Ovary (tissue), 9 donors: ENCODE measurements around the gene CHRNA1. TPM values are rescaled to one million over a fixed set of nuclear protein-coding genes. Genes with fewer than 3 reads are reported as not detected.

ENCODE experiments used
- DNase-seq, 5 donors: peaks; one replicate each; pipeline ENCODE4 v3.0.0-alpha.2; 2019 to 2020
- H3K27ac ChIP-seq, 2 donors: fragments of 200-600 bp; one replicate each; pipeline versions ENCODE4 v1.5.1 to v1.8.0; 2019 to 2022
- H3K27me3 ChIP-seq: fragments of 200-600 bp; one replicate; pipeline ENCODE4 v1.8.0; 2022
- H3K36me3 ChIP-seq: fragments of 200-600 bp; sonication (generic); one replicate; pipeline ENCODE4 v1.5.1; 2019
- H3K4me1 ChIP-seq: one replicate; pipeline ENCODE4 v1.8.1; 2013; ENCODE audit warnings: mild to moderate bottlenecking, moderate library complexity; ENCODE audit not compliant: insufficient read depth
- H3K4me3 ChIP-seq: fragments of 200-600 bp; sonication (generic); one replicate; pipeline ENCODE4 v1.5.1; 2017
- H3K9me3 ChIP-seq, 2 donors: fragments of 200-600 bp in 1 of 2; sonication (generic) in 1 of 2; one replicate each; pipeline versions ENCODE4 v1.5.1 to v1.8.1; 2013 to 2019; ENCODE audit warnings: mild to moderate bottlenecking in 1 of 2, moderate library complexity in 1 of 2
- EP300 ChIP-seq: sonication (generic); formaldehyde crosslinking; IDR thresholded peaks from one replicate; pipeline ENCODE4 v1.6.1; 2017; ENCODE audit warnings: antibody characterized with exemption
- POLR2A ChIP-seq: fragments of 450-650 bp; IDR thresholded peaks from one replicate; pipeline ENCODE4 v1.6.1; 2017; ENCODE audit warnings: antibody characterized with exemption, mild to moderate bottlenecking, moderate library complexity
- WGBS, 3 donors: extraction: QIAGEN DNeasy Blood & Tissue Kit in 1 of 3; methylation state at CpG; one replicate each; pipeline versions ENCODE4 v1.1.5 to v1.1.7; 2013 to 2017; 5-methylcytosine and 5-hydroxymethylcytosine counted together
- intact Hi-C, 4 donors: fragments of 100-400 bp; cut with DNase I; formaldehyde crosslinking; loops; one replicate each; pipeline versions ENCODE4 v1.11.0 to v1.15.1; 2022 to 2023
- polyA plus RNA-seq, 2 donors: library from polyadenylated mRNA; stranded (reverse); fragments of 200-250 nt in 1 of 2; fragments of 350-450 nt in 1 of 2; fragmentation: Illumina TruSeq in 1 of 2; extraction: RNeasy Lipid Tissue Mini Kit (QIAGEN cat#74804) in 1 of 2; gene quantifications; one replicate each; pipeline ENCODE4 v1.2.3, GENCODE V29; 2013 to 2014
- total RNA-seq, 7 donors: library from RNA; depleted of rRNA in 2 of 7; stranded (reverse); fragments of >200 nt in 2 of 7; fragmentation: NEBNext Ultra II Directional in 3 of 7; extraction: Animal tissue kit (Norgen Biotek cat#: 25700) in 3 of 7; gene quantifications; one replicate each; pipeline versions ENCODE4 v1.1.0 to v1.2.4, GENCODE V29; 2016 to 2023
- TF ChIP-seq, protein P1 (sequence below), 3 donors: fragments of 450-650 bp in 2 of 3; fragments of 200-600 bp in 1 of 3; IDR thresholded peaks; one replicate each; pipeline versions ENCODE4 v1.5.1 to v1.8.0; 2016 to 2022; ENCODE audit warnings: antibody characterized with exemption in 3 of 3, mild to moderate bottlenecking in 1 of 3
- donor health status: DM: no; HTN: no; CAD: no; lungs with moderate emphysema.
- donor health status: DM: no; HTN: no; CAD: no.
- donor health status: Bipolar disorder and iron deficiency.
- donor health status: DM: yes; HTN: yes; CAD: no.
- donor health status: DM: no; HTN: no; CAD: no.
- donor health status: DM: yes; HTN: yes; CAD: no.

The CHRNA1 gene
- total and polyA plus RNA-seq, 9 donors: 0.05 to 1.4 (median 0.45) TPM; not detected in 6

- Histone ChIP-seq H3K9me3 (no peaks in the 10 kb centered on the region), H3K27ac (no peak overlapping the region), H3K4me3 (no peak overlapping the region), H3K4me1 (peaks cover 3% of the 10 kb centered on the region), H3K36me3 (no peaks in the 10 kb centered on the region), H3K27me3 (no peaks in the 10 kb centered on the region)
- intact Hi-C loops: no loop called here
- 56 to 62% (median 61%) methylated on average over 4 of the region's 4 CpGs for WGBS, 3 donors
- DNase-seq: no peak
- TF ChIP-seq, protein P1, sequence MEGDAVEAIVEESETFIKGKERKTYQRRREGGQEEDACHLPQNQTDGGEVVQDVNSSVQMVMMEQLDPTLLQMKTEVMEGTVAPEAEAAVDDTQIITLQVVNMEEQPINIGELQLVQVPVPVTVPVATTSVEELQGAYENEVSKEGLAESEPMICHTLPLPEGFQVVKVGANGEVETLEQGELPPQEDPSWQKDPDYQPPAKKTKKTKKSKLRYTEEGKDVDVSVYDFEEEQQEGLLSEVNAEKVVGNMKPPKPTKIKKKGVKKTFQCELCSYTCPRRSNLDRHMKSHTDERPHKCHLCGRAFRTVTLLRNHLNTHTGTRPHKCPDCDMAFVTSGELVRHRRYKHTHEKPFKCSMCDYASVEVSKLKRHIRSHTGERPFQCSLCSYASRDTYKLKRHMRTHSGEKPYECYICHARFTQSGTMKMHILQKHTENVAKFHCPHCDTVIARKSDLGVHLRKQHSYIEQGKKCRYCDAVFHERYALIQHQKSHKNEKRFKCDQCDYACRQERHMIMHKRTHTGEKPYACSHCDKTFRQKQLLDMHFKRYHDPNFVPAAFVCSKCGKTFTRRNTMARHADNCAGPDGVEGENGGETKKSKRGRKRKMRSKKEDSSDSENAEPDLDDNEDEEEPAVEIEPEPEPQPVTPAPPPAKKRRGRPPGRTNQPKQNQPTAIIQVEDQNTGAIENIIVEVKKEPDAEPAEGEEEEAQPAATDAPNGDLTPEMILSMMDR (IDR thresholded peaks at IDR 0.05): no peak
- TF ChIP-seq EP300 (no peak), POLR2A (no peak)
Measured at GRCh38 chr2:174726212-174726611, 38.1 kb downstream of the CHRNA1 start.

DNA sequence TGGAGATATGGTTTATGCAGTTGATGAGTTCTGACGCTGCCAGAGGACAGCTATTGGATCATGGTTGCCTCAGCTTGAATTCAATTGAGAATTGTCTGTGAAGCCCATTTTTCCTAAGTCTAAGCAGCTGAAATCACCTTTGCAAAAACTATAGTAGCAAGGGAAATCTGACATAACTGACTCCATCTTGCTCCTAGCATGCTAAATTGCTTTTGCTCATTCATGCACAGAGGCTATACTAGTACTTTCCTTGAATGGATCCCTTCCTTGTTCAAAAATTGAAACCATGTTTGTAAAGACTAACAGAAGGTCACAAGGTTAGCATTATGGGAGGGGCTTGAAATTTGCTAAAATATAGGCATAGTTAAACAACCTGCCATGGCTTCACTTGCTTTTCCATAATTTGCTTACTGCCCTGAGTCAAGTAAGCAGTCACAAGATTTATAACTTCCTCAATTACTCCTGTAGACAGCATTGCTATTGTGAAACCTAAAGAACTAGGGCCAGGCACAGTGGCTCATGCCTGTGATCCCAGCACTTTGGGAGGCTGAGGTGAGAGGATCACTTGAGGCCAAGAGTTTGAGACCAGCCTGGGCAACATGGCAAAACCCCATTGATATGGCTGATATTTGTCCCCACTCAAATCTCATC, 41.2 kb downstream of the CHRNA1 start:
- H3K27ac ChIP-seq: no peak overlapping the region
- no peaks in the 10 kb centered on the region for H3K36me3 ChIP-seq
- DNase-seq: no peak
- no peaks in the 10 kb centered on the region for H3K9me3 ChIP-seq
- whole genome bisulfite sequencing, 3 donors: 88 to 95% (median 93%) methylated on average over 1 of the region's 1 CpG
- H3K4me1 ChIP-seq: no peaks in the 10 kb centered on the region
- H3K4me3 ChIP-seq: no peak overlapping the region
- intact Hi-C loops: no loop called here
- TF ChIP-seq, protein P1 (IDR thresholded peaks at IDR 0.05): no peak
- TF ChIP-seq EP300: no peak
- TF ChIP-seq POLR2A: no peak
- H3K27me3 ChIP-seq: no peaks in the 10 kb centered on the region

- TF ChIP-seq, protein P1 (IDR thresholded peaks at IDR 0.05): no peak
- TF ChIP-seq POLR2A (no peak), EP300 (no peak)
- intact Hi-C loops: no loop called here
- WGBS, 3 donors: 67 to 71% (median 69%) methylated on average over 4 of the region's 4 CpGs
Measured at GRCh38 chr2:174719016-174719415, 45.3 kb downstream of the CHRNA1 start.

DNA sequence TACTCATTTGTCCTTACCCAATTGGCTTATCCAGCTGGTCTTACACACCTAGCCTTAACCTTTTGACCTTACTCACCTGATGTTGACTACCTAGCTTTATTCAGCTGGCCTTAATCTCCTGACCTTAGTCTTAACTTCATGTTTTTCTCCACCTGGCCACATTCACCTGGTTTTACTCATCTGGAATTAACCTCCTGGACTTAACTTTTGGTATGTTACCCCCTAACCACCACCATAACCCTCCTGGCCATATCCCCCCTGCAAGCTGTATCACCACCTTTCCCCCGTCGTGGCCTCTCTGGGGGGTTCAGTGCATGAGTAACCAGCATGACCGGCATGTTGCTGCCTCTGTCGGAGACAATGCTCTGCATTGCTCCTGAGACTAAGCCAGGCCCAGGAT, 45.7 kb downstream of the CHRNA1 start:
- Histone ChIP-seq H3K4me3 (no peak overlapping the region), H3K27me3 (no peaks in the 10 kb centered on the region), H3K27ac (no peak overlapping the region), H3K4me1 (no peaks in the 10 kb centered on the region), H3K9me3 (no peaks in the 10 kb centered on the region), H3K36me3 (no peaks in the 10 kb centered on the region)
- TF ChIP-seq, protein P1 (IDR thresholded peaks at IDR 0.05): no peak
- TF ChIP-seq POLR2A: no peak
- TF ChIP-seq EP300: no peak
- 34 to 77% (median 65%) methylated on average over 4 of the region's 4 CpGs for WGBS, 3 donors
- intact Hi-C loops: no loop called here
- DNase-seq: no peak

More at GRCh38 chr2:174719016-174719415, 45.3 kb downstream of the CHRNA1 start:
- Histone ChIP-seq H3K9me3 (no peaks in the 10 kb centered on the region), H3K4me1 (no peaks in the 10 kb centered on the region), H3K27me3 (no peaks in the 10 kb centered on the region), H3K36me3 (no peaks in the 10 kb centered on the region), H3K27ac (no peak overlapping the region), H3K4me3 (no peak overlapping the region)
- DNase-seq: no peak
